ENCODE data around the gene ST3GAL4. TPM values are rescaled to one million over a fixed set of nuclear protein-coding genes. Genes with fewer than 3 reads are reported as not detected.

Gene ST3GAL4
- total RNA-seq, 1 donor from 2014 or later: 26.2 TPM

DNA sequence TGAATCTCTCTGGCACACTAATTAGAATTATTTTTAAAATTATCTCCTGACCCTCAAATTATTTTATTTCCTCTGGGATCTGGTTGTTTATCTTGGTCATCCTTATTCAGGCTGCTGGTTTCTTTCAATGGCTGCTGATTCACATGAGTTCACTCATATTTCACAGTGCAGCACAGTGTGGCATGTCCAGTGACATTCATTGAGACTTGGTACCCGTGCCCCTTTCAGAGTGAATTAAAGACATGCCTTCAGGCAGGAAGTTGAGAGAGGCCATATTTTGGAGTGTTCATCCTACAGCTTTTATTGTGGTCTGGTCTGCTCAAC lies 38.1 kb upstream of the ST3GAL4 start:
- ATAC-seq: no peak
- Histone ChIP-seq H3K36me3 (peaks cover 11% of the 10 kb centered on the region), H3K4me3 (no peak overlapping the region), H3K9me3 (no peaks in the 10 kb centered on the region), H3K4me1 (peaks cover 27% of the 10 kb centered on the region), H3K27me3 (ENCODE audit: low read depth) (no peaks in the 10 kb centered on the region), H3K27ac (peak overlapping the region; percentile 75)
- intact Hi-C loops (cut with DNase I): no loop called here
- TF ChIP-seq, protein P1, sequence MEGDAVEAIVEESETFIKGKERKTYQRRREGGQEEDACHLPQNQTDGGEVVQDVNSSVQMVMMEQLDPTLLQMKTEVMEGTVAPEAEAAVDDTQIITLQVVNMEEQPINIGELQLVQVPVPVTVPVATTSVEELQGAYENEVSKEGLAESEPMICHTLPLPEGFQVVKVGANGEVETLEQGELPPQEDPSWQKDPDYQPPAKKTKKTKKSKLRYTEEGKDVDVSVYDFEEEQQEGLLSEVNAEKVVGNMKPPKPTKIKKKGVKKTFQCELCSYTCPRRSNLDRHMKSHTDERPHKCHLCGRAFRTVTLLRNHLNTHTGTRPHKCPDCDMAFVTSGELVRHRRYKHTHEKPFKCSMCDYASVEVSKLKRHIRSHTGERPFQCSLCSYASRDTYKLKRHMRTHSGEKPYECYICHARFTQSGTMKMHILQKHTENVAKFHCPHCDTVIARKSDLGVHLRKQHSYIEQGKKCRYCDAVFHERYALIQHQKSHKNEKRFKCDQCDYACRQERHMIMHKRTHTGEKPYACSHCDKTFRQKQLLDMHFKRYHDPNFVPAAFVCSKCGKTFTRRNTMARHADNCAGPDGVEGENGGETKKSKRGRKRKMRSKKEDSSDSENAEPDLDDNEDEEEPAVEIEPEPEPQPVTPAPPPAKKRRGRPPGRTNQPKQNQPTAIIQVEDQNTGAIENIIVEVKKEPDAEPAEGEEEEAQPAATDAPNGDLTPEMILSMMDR (IDR thresholded peaks at IDR 0.05): no peak
- no peak for DNase-seq

DNA sequence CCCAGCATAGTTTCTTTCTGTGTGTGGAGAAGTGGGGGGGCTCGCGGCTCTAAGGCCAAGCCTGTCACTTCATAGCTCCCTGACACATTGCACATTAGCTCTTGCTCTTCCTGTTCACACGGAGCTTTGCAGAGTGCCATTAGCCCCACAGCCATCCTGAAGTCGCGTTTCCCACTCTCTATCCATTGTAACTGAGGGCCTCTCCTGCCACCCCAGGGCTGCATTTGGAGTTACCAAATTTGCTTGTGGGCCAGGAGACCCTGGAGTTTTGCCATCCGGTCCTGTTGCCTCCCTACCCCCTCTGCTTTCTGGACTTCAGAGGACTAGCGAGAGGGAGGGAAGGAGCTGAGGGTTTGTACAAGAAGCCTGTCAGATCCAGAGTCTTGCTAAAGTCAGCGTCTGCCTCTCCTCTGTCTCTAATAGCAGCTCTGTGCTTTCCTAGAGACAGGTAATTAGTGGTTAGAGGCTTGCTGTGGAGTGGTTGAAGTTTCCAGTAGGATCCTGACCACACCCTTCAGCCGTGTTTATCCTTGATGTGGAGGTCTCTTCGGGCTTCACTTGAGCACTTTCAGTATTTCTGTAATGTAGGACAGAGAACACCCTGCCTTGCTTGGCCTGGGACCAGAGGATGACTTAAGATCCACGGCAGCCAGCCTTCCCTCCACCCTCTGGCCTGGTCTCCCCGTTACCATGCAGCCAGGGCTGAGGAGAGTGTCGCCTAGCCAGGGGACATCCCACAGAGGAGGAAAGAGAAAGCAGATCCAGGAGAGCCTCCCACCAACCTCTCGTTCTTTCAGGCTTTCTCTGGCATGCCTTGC lies 37.5 kb upstream of the ST3GAL4 start:
- ATAC-seq (peak; percentile 87 to 88), DNase-seq (peak; percentile 68)
- Histone ChIP-seq H3K27me3 (ENCODE audit: low read depth) (no peaks in the 10 kb centered on the region), H3K4me3 (peak overlapping the region; percentile 20), H3K4me1 (peaks cover 25% of the 10 kb centered on the region), H3K36me3 (peaks cover 6% of the 10 kb centered on the region), H3K9me3 (no peaks in the 10 kb centered on the region), H3K27ac (peak overlapping the region; percentile 75)
- intact Hi-C loops (cut with DNase I): no loop called here
- TF ChIP-seq, protein P1 (IDR thresholded peaks at IDR 0.05): no peak

DNA sequence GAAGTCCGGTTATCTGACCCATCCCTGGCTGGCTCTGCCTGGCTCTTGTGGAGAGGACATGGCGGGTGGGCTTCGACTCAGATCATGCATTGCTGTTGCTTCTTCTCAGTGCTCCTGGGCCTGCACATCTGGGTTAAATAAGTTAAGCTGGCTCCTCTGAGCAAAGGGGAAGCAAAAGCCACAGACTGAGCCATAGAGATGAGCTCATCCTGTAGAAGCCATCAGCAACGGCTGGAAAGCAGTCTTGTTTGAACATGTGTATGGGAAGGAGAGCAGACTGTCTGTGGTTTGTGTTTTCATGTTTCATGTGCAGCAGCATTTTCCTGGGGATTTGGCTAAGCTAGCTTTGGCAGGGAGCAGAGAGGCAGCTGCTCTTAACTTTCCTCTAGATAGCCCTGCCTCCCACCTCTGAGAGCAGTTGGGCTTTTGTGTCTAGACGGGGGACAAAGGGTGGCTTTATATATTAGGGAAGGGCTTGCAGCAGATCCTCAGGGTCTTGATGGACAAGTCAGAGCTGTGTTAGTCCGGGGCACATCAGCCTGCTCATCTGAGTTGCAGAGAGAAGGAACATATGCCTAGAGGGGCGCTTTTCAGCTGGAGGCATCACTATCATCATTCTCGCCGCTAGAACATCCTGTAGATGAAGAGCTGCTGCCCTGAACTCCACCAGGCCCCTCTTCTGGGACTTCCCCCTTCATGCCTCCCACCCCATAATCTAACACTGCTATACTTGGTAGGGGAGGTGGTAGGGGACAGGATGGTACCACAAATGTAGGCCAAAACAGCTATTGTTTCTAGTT lies 36.7 kb upstream of the ST3GAL4 start:
- TF ChIP-seq, protein P1 (IDR thresholded peaks at IDR 0.05): no peak
- intact Hi-C loops (cut with DNase I): no loop called here
- peak overlapping the region; percentile 75 for H3K27ac ChIP-seq
- H3K36me3 ChIP-seq: peaks cover 7% of the 10 kb centered on the region
- DNase-seq (peak; percentile 36), ATAC-seq (peak; percentile 79 to 86)
- H3K9me3 ChIP-seq: no peaks in the 10 kb centered on the region
- H3K27me3 ChIP-seq (ENCODE audit: low read depth): no peaks in the 10 kb centered on the region
- H3K4me1 ChIP-seq: peaks cover 25% of the 10 kb centered on the region
- peak overlapping the region; percentile 20 for H3K4me3 ChIP-seq

DNA sequence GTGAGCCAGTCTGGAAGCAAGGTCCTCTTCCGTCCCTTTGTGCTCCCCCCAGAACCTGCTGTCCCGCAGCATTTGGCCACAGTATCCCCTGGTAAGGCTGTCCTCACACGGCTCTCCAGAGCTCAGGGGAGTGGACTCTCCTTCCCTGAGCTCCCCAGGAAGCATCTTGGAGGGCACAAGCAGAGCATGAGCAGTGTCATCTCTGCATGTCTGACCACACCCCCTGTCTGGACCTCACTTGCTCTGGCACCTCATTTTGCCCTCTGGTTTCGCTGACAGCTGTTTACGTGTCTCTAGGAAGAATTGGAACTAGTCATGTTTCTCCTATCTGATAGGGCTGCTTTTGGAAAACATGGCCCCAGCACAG lies 36.1 kb upstream of the ST3GAL4 start:
- TF ChIP-seq, protein P1 (IDR thresholded peaks at IDR 0.05): no peak
- ATAC-seq (peak in 1 of 2 donors; percentile 5), DNase-seq (no peak)
- H3K27ac ChIP-seq: peak overlapping the region; percentile 75
- peaks cover 25% of the 10 kb centered on the region for H3K4me1 ChIP-seq
- no peak overlapping the region for H3K4me3 ChIP-seq
- no peaks in the 10 kb centered on the region for H3K9me3 ChIP-seq
- intact Hi-C loops (cut with DNase I): no loop called here
- H3K36me3 ChIP-seq: peaks cover 4% of the 10 kb centered on the region
- H3K27me3 ChIP-seq (ENCODE audit: low read depth): no peaks in the 10 kb centered on the region

DNA sequence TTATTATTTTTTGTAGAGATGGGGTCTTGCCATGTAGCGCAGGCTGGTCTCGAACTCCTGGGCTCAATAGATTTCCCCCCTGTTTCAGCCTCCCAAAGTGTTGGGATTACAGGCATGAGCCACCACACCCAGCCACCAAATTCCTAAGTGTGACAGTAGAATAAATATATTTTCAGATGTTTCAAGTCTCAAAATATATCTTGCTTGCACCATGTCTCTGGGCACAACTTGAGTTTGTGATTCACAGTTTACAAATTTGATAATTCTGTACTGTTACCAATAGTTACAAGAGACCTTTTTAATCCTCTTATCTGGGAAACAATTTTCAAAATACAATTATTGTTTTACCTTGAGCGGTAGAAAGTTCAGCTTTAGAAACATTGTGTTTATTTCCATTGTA lies 32.5 kb upstream of the ST3GAL4 start:
- no peak for ATAC-seq
- Histone ChIP-seq H3K36me3 (peaks cover 4% of the 10 kb centered on the region), H3K27me3 (ENCODE audit: low read depth) (no peaks in the 10 kb centered on the region), H3K9me3 (no peaks in the 10 kb centered on the region), H3K4me1 (peaks cover 15% of the 10 kb centered on the region), H3K4me3 (no peak overlapping the region), H3K27ac (no peak overlapping the region)
- intact Hi-C loops (cut with DNase I): no loop called here
- TF ChIP-seq, protein P1 (IDR thresholded peaks at IDR 0.05): no peak
- DNase-seq: no peak
